Smooth muscle cell (in vitro differentiated cells): ENCODE measurements around the gene CD38. TPM values are rescaled to one million over a fixed set of nuclear protein-coding genes. Genes with fewer than 3 reads are reported as not detected.

Source experiments
- DNase-seq: peaks from one replicate; lab custom pipeline; 2025; ENCODE audit not compliant: unreplicated experiment; lab: John Stamatoyannopoulos, UW
- H2AFZ ChIP-seq: fragments of 200-600 bp; sonication (generic); 2 replicates; pipeline ENCODE4 v1.6.0; 2016; ENCODE audit warnings: antibody characterized with exemption, low read depth, mild to moderate bottlenecking
- H3F3A ChIP-seq: fragments of 200-600 bp; sonication (generic); 2 replicates; pipeline ENCODE4 v1.6.0; 2017; ENCODE audit warnings: antibody characterized with exemption, low read depth
- H3K27ac ChIP-seq: fragments of 200-600 bp; sonication (generic); 2 replicates; pipeline ENCODE4 v1.5.1; 2016; ENCODE audit warnings: low read depth, mild to moderate bottlenecking
- H3K27me3 ChIP-seq: fragments of 200-600 bp; sonication (generic); 2 replicates; pipeline ENCODE4 v1.6.1; 2016; ENCODE audit warnings: low read depth, mild to moderate bottlenecking
- H3K36me3 ChIP-seq: fragments of 200-600 bp; sonication (generic); 2 replicates; pipeline ENCODE4 v1.5.1; 2016; ENCODE audit warnings: low read depth
- H3K4me1 ChIP-seq: fragments of 200-600 bp; sonication (generic); 2 replicates; pipeline ENCODE4 v1.5.1; 2016; ENCODE audit warnings: low read depth
- H3K4me2 ChIP-seq: fragments of 200-600 bp; sonication (generic); 2 replicates; pipeline ENCODE4 v1.6.0; 2016; ENCODE audit warnings: mild to moderate bottlenecking
- H3K4me3 ChIP-seq: fragments of 200-600 bp; sonication (generic); 2 replicates; pipeline ENCODE4 v1.5.1; 2016; ENCODE audit warnings: mild to moderate bottlenecking
- H3K79me2 ChIP-seq: fragments of 200-600 bp; sonication (generic); 2 replicates; pipeline ENCODE4 v1.6.0; 2016; ENCODE audit warnings: low read depth, mild to moderate bottlenecking
- H3K9ac ChIP-seq: fragments of 200-600 bp; sonication (generic); 2 replicates; pipeline ENCODE4 v1.6.0; 2016; ENCODE audit warnings: low read depth
- H3K9me3 ChIP-seq: fragments of 200-600 bp; sonication (generic); replicated peaks from 2 replicates; pipeline ENCODE4 v1.5.1; 2016; ENCODE audit warnings: low read depth
- H4K20me1 ChIP-seq: fragments of 200-600 bp; sonication (generic); 2 replicates; pipeline ENCODE4 v1.6.0; 2016; ENCODE audit warnings: low read depth
- CTCF ChIP-seq: fragments of 200-600 bp; sonication (generic); IDR thresholded peaks from 2 replicates; pipeline ENCODE4 v1.5.1; 2017; ENCODE audit warnings: borderline replicate concordance, mild to moderate bottlenecking, antibody characterized with exemption; ENCODE audit not compliant: insufficient read depth, poor library complexity, severe bottlenecking
- WGBS: methylation state at CpG from one replicate; pipeline ENCODE4 v1.1.7; 2016; ENCODE audit warnings: low lambda C conversion rate; 5-methylcytosine and 5-hydroxymethylcytosine counted together
- polyA plus RNA-seq: library from polyadenylated mRNA; unstranded; fragments of >200 nt; fragmentation: Nextera tagmentation; extraction: Ambion mirVana; gene quantifications from 2 replicates; pipeline ENCODE4 v1.2.1, GENCODE V29; 2016
- total RNA-seq: library from RNA; depleted of rRNA; stranded (reverse); fragments of >200 nt; gene quantifications from 2 replicates; pipeline ENCODE4 v1.2.3, GENCODE V29; 2014

The CD38 gene
- total and polyA plus RNA-seq, 2 experiments from 2014 or later: not detected

DNA sequence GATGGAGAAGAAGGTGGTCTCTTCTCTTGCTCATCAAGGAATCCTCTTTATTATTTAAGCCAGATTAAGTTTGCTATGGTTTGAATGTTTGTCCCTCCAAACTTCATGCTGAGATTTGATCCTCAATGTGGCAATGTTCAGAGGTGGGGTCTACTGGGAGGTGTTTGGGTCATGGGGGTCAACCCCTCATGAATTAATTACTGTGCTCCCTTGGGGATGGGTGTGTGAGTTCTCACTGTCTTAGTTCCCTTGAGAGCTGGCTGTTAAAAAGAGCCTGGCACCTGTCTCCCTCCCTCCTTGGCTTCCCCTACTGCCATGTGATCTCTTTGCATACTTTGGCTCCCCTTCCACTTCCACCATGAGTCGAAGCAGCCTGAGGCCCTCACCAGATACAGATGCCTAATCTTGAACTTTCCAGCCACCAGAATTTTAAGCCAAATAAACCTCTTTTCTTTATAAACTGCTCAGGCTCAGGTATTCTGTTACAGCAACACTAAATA lies 36.0 kb upstream of the CD38 start:
- Histone ChIP-seq H3K9ac (no peak overlapping the region), H3K4me3 (no peak overlapping the region), H3K27me3 (no peaks in the 10 kb centered on the region), H3K27ac (no peak overlapping the region), H3F3A (no peaks in the 10 kb centered on the region), H3K36me3 (no peaks in the 10 kb centered on the region), H4K20me1 (no peaks in the 10 kb centered on the region), H3K4me1 (no peaks in the 10 kb centered on the region), H2AFZ (no peak overlapping the region), H3K4me2 (no peak overlapping the region), H3K9me3 (no peaks in the 10 kb centered on the region), H3K79me2 (no peaks in the 10 kb centered on the region)
- 96% methylated on average over 1 of the region's 1 CpG for WGBS
- TF ChIP-seq CTCF: no peak
- DNase-seq: no peak

- H3F3A ChIP-seq: no peaks in the 10 kb centered on the region
- no peak overlapping the region for H3K4me2 ChIP-seq
- H3K9me3 ChIP-seq: no peaks in the 10 kb centered on the region
- no peak overlapping the region for H3K27ac ChIP-seq
- no peak overlapping the region for H3K9ac ChIP-seq
- H2AFZ ChIP-seq: no peak overlapping the region
- H3K79me2 ChIP-seq: no peaks in the 10 kb centered on the region
- no peak for DNase-seq
- H3K4me1 ChIP-seq: no peaks in the 10 kb centered on the region
- H3K36me3 ChIP-seq: no peaks in the 10 kb centered on the region
- H3K4me3 ChIP-seq: no peak overlapping the region
- TF ChIP-seq CTCF: no peak
- H4K20me1 ChIP-seq: no peaks in the 10 kb centered on the region
- 90% methylated on average over 1 of the region's 1 CpG for WGBS
- H3K27me3 ChIP-seq: no peaks in the 10 kb centered on the region
Measured at GRCh38 chr4:15742637-15743036, 35.5 kb upstream of the CD38 start.

DNA sequence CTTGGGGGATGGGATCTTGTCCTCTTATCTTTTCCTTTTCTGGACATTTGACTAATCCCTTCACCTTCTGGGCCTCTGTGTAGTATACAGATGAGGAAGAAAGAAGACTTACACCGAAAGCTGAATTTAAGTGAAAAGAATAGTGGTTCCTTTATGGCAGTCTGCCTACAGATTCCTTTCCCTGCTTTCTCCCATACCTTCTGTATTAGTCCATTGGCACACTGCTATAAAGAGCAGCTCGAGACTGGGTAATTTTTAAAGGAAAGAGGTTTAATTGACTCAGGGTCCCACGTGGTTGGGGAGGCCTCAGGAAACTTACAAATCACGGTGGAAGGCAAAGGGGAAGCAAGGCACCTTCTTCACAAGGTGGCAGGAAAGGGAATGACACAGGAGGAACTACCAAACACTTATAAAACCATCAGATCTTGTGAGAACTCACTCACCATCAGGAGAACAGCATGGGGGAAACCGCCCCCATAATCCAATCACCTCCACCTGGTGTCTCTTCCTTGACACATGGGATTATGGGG lies 34.0 kb upstream of the CD38 start:
- Histone ChIP-seq H3K27ac (no peak overlapping the region), H3K4me2 (no peak overlapping the region), H4K20me1 (no peaks in the 10 kb centered on the region), H3K4me1 (no peaks in the 10 kb centered on the region), H3K4me3 (no peak overlapping the region), H3K9ac (no peak overlapping the region), H2AFZ (no peak overlapping the region), H3K79me2 (no peaks in the 10 kb centered on the region), H3K27me3 (no peaks in the 10 kb centered on the region), H3F3A (no peaks in the 10 kb centered on the region), H3K9me3 (no peaks in the 10 kb centered on the region), H3K36me3 (no peaks in the 10 kb centered on the region)
- WGBS: 63% methylated on average over 5 of the region's 5 CpGs
- no peak for DNase-seq
- TF ChIP-seq CTCF: no peak

DNA sequence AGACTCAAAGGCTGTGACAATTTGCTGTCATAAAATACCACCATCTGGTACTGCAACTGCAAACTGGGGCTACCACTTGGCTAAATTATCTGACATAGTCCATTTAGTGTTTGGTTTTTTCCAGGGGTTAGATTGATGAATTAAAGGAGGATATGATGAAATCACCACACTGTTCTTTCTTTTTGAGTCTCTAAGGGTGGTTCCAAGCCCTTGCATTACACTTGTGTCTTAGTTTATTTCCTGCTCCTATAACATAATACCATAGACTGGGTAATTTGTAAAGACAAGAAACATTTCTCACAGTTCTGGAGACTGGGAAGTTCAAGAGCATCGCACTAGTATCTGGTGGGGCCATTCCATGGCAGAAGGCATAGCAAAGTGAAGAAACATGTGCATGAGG lies 32.0 kb upstream of the CD38 start:
- Histone ChIP-seq H3K4me3 (no peak overlapping the region), H3K79me2 (no peaks in the 10 kb centered on the region)
- no peak for TF ChIP-seq CTCF

More for the DNA sequence above, 32.0 kb upstream of the CD38 start:
- H2AFZ ChIP-seq: no peak overlapping the region
- no peaks in the 10 kb centered on the region for H4K20me1 ChIP-seq
- H3K9me3 ChIP-seq: no peaks in the 10 kb centered on the region
- H3K27me3 ChIP-seq: no peaks in the 10 kb centered on the region
- WGBS: 92% methylated on average over 1 of the region's 1 CpG
- no peaks in the 10 kb centered on the region for H3F3A ChIP-seq
- DNase-seq: no peak
- no peak overlapping the region for H3K27ac ChIP-seq
- no peaks in the 10 kb centered on the region for H3K4me1 ChIP-seq
- no peaks in the 10 kb centered on the region for H3K36me3 ChIP-seq
- H3K9ac ChIP-seq: no peak overlapping the region
- H3K4me2 ChIP-seq: no peak overlapping the region
